HG03025 (cell line): ENCODE measurements around the gene ANAPC2.

Experiments used
- ATAC-seq: cut with Tn5 transposase; IDR thresholded peaks from one replicate; pipeline ENCODE4 v1.9.1; 2021; ENCODE audit warnings: mild to moderate bottlenecking, moderate library complexity; ENCODE audit not compliant: unreplicated experiment, low FRiP score

The ANAPC2 gene

GRCh38 chr9:137188490-137189296, at the start of gene ANAPC2, which contains the start of gene SSNA1:
TSS of gene ANAPC2 (minus strand) at chr9:137188560. CDS start at chr9:137188532, 28 bp downstream.
TSS of gene SSNA1 (plus strand) at chr9:137188676. CDS start at chr9:137188727, 51 bp downstream.
- peak; percentile 69 for ATAC-seq

GRCh38 chr9:137236936-137237421, 48.6 kb upstream of the ANAPC2 start:
- no peak for ATAC-seq

GRCh38 chr9:137236238-137236935, 48.0 kb upstream of the ANAPC2 start:
- ATAC-seq: no peak

GRCh38 chr9:137235424-137236237, 47.3 kb upstream of the ANAPC2 start:
- ATAC-seq: no peak

GRCh38 chr9:137234758-137235423, 46.5 kb upstream of the ANAPC2 start:
- no peak for ATAC-seq

- no peak for ATAC-seq
Observed at GRCh38 chr9:137234055-137234697, 45.8 kb upstream of the ANAPC2 start.

GRCh38 chr9:137233143-137233980, 45.0 kb upstream of the ANAPC2 start:
- no peak for ATAC-seq

- ATAC-seq: no peak
Observed at GRCh38 chr9:137232510-137232909, 44.1 kb upstream of the ANAPC2 start.

- ATAC-seq: no peak
Observed at GRCh38 chr9:137232101-137232500, 43.7 kb upstream of the ANAPC2 start.

- no peak for ATAC-seq
Observed at GRCh38 chr9:137231372-137232039, 43.1 kb upstream of the ANAPC2 start.

GRCh38 chr9:137230705-137231371, 42.5 kb upstream of the ANAPC2 start, which contains the start of gene SLC34A3:
TSS of gene SLC34A3 (plus strand) at chr9:137230901. CDS start at chr9:137231703, 802 bp downstream.
- ATAC-seq: no peak

- no peak for ATAC-seq
Observed at GRCh38 chr9:137229903-137230704, 41.7 kb upstream of the ANAPC2 start.

- no peak for ATAC-seq
Observed at GRCh38 chr9:137228968-137229896, 40.9 kb upstream of the ANAPC2 start.

GRCh38 chr9:137228506-137228967, 40.2 kb upstream of the ANAPC2 start:
- ATAC-seq: no peak

- ATAC-seq: no peak
Observed at GRCh38 chr9:137227853-137228505, 39.6 kb upstream of the ANAPC2 start.
